22Rv1 (cell line): ENCODE data around the gene PRKCQ.

ENCODE experiments used
- CTCF ChIP-seq: fragments of 450-650 bp; IDR thresholded peaks from 2 replicates; pipeline ENCODE4 v1.5.1; 2017; ENCODE audit warnings: mild to moderate bottlenecking
- ZFX ChIP-seq: fragments of 450-650 bp; IDR thresholded peaks from 2 replicates; pipeline ENCODE4 v1.6.1; 2017; ENCODE audit warnings: antibody characterized with exemption, borderline replicate concordance

- no peak for TF ChIP-seq CTCF
- TF ChIP-seq ZFX: no peak
Observed at GRCh38 chr10:6558272-6558671, 21.8 kb downstream of the PRKCQ start.
